Activated T-helper 17 cell treated with anti-CD3 and anti-CD28 coated beads, Interleukin-2, amount 50 U/mL, for 72 hours (primary cell): Measurements from ENCODE around the gene TPST2. TPM values are rescaled to one million over a fixed set of nuclear protein-coding genes. Genes with fewer than 3 reads are reported as not detected.

Experiments used
- total RNA-seq, 2 donors: library from RNA; stranded (reverse); gene quantifications; one replicate each; pipeline ENCODE4 v1.2.3, GENCODE V29; 2022

Gene TPST2
- total RNA-seq, 2 donors from 2014 or later = 23.2 to 27.5 TPM

Other genes starting within 250 kb of the TPST2 start
- 10 to 100 TPM; 13.2 to 20.2 TPM for gene ASPHD2, start 160.9 kb downstream of the TPST2 start, total RNA-seq
- 10 to 100 TPM; 36.4 to 56.3 TPM for gene HPS4, start 106.3 kb downstream of the TPST2 start, total RNA-seq
- gene SRRD, start 106.3 kb downstream of the TPST2 start, total RNA-seq = 10 to 100 TPM; 22.2 to 40.3 TPM
- 10 to 100 TPM; 44.8 to 50.4 TPM for gene TFIP11, start 77.7 kb downstream of the TPST2 start, total RNA-seq
- gene CRYBB1, start 27.9 kb upstream of the TPST2 start, total RNA-seq = not detected
- gene CRYBA4, start 31.8 kb upstream of the TPST2 start, total RNA-seq = 1 to 10 TPM in 1 of 2 donors, not detected in 1; 1.2 TPM
- gene MIAT, start 67.5 kb upstream of the TPST2 start, total RNA-seq = 100 to 1,000 TPM in 1 of 2 donors, 10 to 100 TPM in 1; 81.2 to 166 TPM